Activated CD4-positive, alpha-beta memory T cell treated with anti-CD3 and anti-CD28 coated beads, Interleukin-2, amount 10 ng/mL, durations not matched to agents 7 days and 5 days (primary cell): Measurements from ENCODE around the gene CNTRL. TPM values are rescaled to one million over a fixed set of nuclear protein-coding genes. Genes with fewer than 3 reads are reported as not detected.

Experiments used
- CTCF ChIA-PET: fragments of 350-600 bp; sonication (Branson Sonifier 250); formaldehyde crosslinking; loops from one replicate; lab custom pipeline; 2021; ENCODE audit warnings: antibody characterized with exemption, inconsistent platforms; lab: Charles Lee
- POLR2A ChIA-PET: fragments of 350-600 bp; sonication (Branson Sonifier 250); formaldehyde crosslinking; loops from one replicate; lab custom pipeline; 2021; ENCODE audit warnings: antibody characterized with exemption; lab: Charles Lee
- DNase-seq: peaks from one replicate; pipeline ENCODE4 v3.0.0-alpha.2; 2020
- H3K27ac Mint-ChIP-seq: one replicate; pipeline ENCODE4 v1.8.0; 2021; ENCODE audit warnings: mild to moderate bottlenecking, mixed read lengths
- H3K27me3 Mint-ChIP-seq: one replicate; pipeline ENCODE4 v1.8.0; 2021; ENCODE audit warnings: mixed read lengths
- H3K36me3 Mint-ChIP-seq: one replicate; pipeline ENCODE4 v1.8.0; 2021; ENCODE audit warnings: low read depth, mixed read lengths
- H3K4me1 Mint-ChIP-seq: one replicate; pipeline ENCODE4 v1.8.0; 2021; ENCODE audit warnings: mixed read lengths
- H3K4me3 Mint-ChIP-seq: one replicate; pipeline ENCODE4 v1.8.0; 2021; ENCODE audit warnings: mild to moderate bottlenecking, mixed read lengths
- H3K9me3 Mint-ChIP-seq: one replicate; pipeline ENCODE4 v1.8.0; 2021; ENCODE audit warnings: mixed read lengths
- total RNA-seq, 2 experiments: library from RNA; stranded (reverse); gene quantifications; one replicate each; pipeline ENCODE4 v1.2.3, GENCODE V29; 2021

Gene CNTRL
- total RNA-seq, 2 experiments from 2014 or later = 84.1 to 86.9 TPM

DNA sequence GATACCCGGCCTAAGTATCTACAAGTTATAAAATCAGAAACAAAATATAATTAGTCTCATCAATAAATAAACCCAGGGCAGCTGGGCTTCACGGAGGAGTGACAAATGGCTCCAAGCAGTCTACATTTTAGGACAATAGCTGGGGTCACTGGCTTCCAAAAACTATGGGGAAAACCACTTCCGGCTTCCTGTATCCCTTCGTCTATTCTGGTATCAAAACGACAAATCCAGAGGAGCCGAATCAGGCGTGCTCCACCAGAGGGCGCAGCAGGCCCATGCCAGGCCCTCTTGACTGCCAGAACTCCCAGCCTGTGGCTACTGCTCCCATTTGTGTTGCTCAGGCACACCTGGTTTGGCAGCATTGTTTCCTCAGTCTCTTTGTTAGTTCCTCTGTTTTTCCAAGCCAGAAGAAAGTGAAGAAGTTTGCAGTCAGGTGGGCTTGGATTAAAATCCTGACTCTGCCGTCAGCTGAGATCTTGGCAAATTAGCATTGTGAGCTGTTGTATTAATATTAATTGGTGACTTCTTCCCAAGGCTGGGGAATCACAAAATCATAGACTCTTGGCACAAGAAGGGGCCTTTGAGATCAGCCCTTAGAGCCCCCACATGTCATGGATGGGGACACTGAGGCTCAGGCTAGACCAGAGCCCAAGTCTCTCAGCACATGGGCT, 138.5 kb downstream of the CNTRL start:
- ChIA-PET POLR2A (interaction anchor here (1.2 to 2.3 kb wide), 3 partner anchors 12 to 156 kb away, joined by 3 to 6 read pairs (median 3); partner anchors contain the start of gene RAB14), CTCF (interaction anchor here (0.6 to 4.5 kb wide), 26 partner anchors 9 to 570 kb away, joined by 3 to 36 read pairs (median 6); partner anchors contain the start of genes GSN and RAB14)
- H3K4me3 Mint-ChIP-seq = no peak overlapping the region
- peak; percentile 72 for DNase-seq
- H3K9me3 Mint-ChIP-seq = no peaks in the 10 kb centered on the region
- H3K27ac Mint-ChIP-seq = peak overlapping the region; percentile 19
- H3K4me1 Mint-ChIP-seq = peaks cover 26% of the 10 kb centered on the region
- H3K36me3 Mint-ChIP-seq = peaks cover 6% of the 10 kb centered on the region
- H3K27me3 Mint-ChIP-seq = no peaks in the 10 kb centered on the region

DNA sequence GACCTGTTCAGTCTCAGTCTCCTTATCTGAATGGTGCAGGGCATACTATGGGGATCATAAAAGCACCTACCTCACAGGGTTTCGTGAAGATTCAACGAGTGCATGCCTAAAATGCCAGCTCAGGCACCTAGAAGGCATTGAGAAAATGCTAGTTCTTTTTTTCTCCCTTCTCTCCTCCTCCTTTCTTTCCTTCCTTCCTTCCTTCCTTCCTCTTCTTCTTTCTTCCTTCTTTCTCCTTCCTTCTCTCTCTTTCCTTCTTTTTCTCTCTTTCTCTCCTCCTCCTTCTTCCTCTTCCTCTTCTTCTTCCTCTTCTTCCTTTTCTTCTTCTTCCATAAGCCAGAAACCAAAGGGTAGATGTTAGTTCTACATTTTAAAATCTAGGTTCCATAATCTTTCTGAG, 139.2 kb downstream of the CNTRL start:
- H3K27ac Mint-ChIP-seq = no peak overlapping the region

DNA sequence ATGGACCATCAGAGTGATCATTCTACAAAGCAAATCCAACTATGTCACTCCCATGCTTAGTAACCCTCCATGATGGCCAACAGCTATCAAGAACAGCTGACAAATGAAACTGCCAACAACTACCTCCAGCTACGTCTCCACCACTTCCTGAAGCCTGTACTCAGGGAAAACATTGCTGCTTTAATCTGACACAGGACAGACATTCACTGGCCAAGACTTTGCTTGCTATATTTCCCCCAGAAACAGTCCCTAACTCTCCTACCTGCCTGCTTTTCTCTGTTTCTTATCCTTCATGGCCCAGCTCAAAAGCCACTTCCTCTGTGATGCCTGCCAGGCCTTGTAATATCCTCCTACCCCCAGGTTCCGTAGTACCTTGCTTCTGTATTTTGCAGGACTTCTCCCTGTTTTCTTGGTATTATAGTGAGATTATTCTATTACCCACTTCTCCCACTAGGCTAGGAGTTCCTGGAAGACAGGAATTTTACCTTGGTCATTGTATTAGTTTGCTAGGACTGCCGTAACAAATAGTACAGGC, 141.6 kb downstream of the CNTRL start:
- ChIA-PET CTCF (interaction anchor here (0.9 to 1.4 kb wide), 3 partner anchors 15 to 100 kb away, joined by 3 to 4 read pairs (median 3); partner anchors contain the start of gene RAB14), POLR2A (interaction anchor here (1.2 kb wide), 1 partner anchor 14 kb away, joined by 3 read pairs; the partner anchor contains the start of gene RAB14)
- Mint-ChIP-seq H3K27me3 (no peaks in the 10 kb centered on the region), H3K27ac (no peak overlapping the region), H3K9me3 (no peaks in the 10 kb centered on the region), H3K36me3 (peaks cover 6% of the 10 kb centered on the region), H3K4me1 (peaks cover 24% of the 10 kb centered on the region), H3K4me3 (no peak overlapping the region)
- no peak for DNase-seq

More for the DNA sequence above, 139.2 kb downstream of the CNTRL start:
- Mint-ChIP-seq H3K9me3 (no peaks in the 10 kb centered on the region), H3K27me3 (no peaks in the 10 kb centered on the region), H3K36me3 (peaks cover 2% of the 10 kb centered on the region), H3K4me1 (peaks cover 23% of the 10 kb centered on the region), H3K4me3 (no peak overlapping the region)
- POLR2A ChIA-PET = interaction anchor here (1.2 kb wide), 1 partner anchor 140 kb away, joined by 3 read pairs; no protein-coding TSS in a partner anchor
- CTCF ChIA-PET = interaction anchor here (0.8 to 4.5 kb wide), 19 partner anchors 9 to 570 kb away, joined by 3 to 36 read pairs (median 8); partner anchors contain the start of genes GSN and RAB14
- DNase-seq = no peak

DNA sequence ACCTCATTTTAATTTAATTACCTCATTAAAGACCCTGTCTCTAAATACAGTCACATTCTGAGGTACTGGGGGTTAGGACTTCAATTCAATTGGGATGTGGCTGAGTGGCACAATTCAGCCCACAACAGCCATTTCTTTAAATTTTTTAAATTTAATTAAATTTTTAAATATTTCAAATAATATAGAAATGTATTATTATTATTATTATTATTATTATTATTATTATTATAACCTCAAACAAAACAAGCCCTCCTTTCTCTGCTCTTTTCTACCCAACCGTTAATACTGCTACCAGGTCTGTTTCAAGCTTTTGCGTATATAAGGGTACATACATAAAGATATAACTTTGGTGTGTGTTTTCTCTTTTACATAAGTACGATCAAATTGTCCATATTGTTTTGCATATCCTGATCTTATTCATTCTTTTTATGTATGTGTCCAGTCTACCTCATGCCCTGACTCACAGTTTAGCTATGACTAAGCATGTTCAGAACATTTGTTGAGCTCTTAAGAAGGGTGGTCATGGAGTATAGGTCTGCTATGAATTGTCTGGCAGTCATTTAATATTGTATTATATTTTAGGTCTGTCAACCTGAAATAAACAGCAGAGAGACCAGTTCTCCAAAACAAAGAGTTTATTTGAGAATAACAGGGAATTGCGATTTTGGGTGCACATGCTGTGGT, 143.0 kb downstream of the CNTRL start:
- Mint-ChIP-seq H3K36me3 (peaks cover 6% of the 10 kb centered on the region), H3K4me3 (no peak overlapping the region), H3K27me3 (no peaks in the 10 kb centered on the region), H3K27ac (no peak overlapping the region), H3K9me3 (no peaks in the 10 kb centered on the region), H3K4me1 (peaks cover 24% of the 10 kb centered on the region)
- ChIA-PET CTCF (interaction anchor here (0.6 to 1.1 kb wide), 2 partner anchors 9 to 123 kb away, joined by 3 read pairs; no protein-coding TSS in a partner anchor), POLR2A (no interaction called here)
- no peak for DNase-seq

DNA sequence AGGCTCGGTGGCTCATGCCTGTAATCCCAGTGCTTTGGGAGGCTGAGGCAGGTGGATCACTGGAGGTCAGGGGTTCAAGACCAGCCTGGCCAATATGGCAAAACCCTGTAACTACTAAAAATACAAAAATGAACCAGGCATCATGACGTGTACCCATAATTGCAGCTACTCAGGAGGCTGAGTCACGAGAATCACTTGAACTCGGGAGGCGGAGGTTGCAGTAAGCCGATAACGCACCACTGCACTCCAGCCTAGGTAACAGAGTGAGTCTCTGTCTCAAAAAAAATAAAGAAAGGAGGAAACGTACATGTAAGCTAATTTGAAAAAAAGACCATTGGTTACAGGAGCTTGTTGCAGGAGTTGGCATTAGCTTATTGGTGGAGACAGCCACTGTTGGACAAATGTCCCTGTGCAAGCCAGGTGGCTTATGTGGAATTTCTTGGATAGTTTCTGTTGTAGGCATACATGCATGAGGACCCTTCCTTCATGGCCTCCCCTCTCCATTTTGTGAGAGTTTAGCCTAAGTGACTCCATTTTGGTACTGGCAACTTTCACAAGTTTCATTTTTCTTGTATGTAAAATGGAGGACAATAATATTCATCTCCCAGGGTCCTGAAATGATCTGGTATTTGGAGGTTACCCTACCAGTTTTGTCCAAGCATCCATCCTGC, 143.7 kb downstream of the CNTRL start:
- DNase-seq = no peak
- POLR2A ChIA-PET = no interaction called here
- H3K36me3 Mint-ChIP-seq = peaks cover 6% of the 10 kb centered on the region
- CTCF ChIA-PET = interaction anchor here (0.6 to 1.1 kb wide), 2 partner anchors 9 to 122 kb away, joined by 3 read pairs; no protein-coding TSS in a partner anchor
- no peaks in the 10 kb centered on the region for H3K27me3 Mint-ChIP-seq
- no peak overlapping the region for H3K27ac Mint-ChIP-seq
- H3K4me3 Mint-ChIP-seq = no peak overlapping the region
- H3K9me3 Mint-ChIP-seq = no peaks in the 10 kb centered on the region
- peaks cover 18% of the 10 kb centered on the region for H3K4me1 Mint-ChIP-seq

DNA sequence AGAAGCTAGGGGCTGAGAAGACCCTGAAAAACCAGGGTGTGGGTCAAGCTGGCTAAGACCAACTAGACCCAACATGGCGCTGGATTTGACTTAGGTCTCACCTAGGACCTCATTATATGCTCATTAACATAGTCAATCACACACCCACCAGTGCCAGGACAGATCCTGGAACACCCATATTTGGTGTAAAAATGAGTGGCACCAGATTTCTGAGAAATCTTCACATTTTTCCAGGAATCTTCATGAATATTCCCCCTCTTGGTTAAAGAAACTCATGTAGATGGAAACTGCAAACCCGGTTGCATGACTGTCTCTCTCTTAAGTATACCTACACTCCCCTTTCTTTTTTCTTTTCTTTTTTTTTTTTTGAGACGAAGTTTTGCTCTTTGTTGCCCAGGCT, 144.8 kb downstream of the CNTRL start:
- Mint-ChIP-seq H3K4me3 (no peak overlapping the region), H3K9me3 (no peaks in the 10 kb centered on the region), H3K36me3 (peaks cover 6% of the 10 kb centered on the region), H3K4me1 (peaks cover 15% of the 10 kb centered on the region), H3K27ac (no peak overlapping the region), H3K27me3 (no peaks in the 10 kb centered on the region)
- CTCF ChIA-PET = interaction anchor here (0.6 kb wide), 2 partner anchors 159 to 183 kb away, joined by 3 to 5 read pairs; no protein-coding TSS in a partner anchor
- POLR2A ChIA-PET = no interaction called here
- DNase-seq = no peak

- Mint-ChIP-seq H3K36me3 (peaks cover 6% of the 10 kb centered on the region), H3K27me3 (no peaks in the 10 kb centered on the region), H3K27ac (no peak overlapping the region), H3K4me1 (peaks cover 13% of the 10 kb centered on the region), H3K4me3 (no peak overlapping the region), H3K9me3 (no peaks in the 10 kb centered on the region)
- ChIA-PET CTCF (interaction anchor here (5.2 kb wide), 1 partner anchor 9 kb away, joined by 30 read pairs; no protein-coding TSS in a partner anchor), POLR2A (no interaction called here)
- DNase-seq = no peak
Measured at GRCh38 chr9:121220996-121221663, 146.4 kb downstream of the CNTRL start.

GRCh38 chr9:121221664-121222055, 146.9 kb downstream of the CNTRL start:
- Mint-ChIP-seq H3K27me3 (no peaks in the 10 kb centered on the region), H3K27ac (no peak overlapping the region), H3K36me3 (peaks cover 6% of the 10 kb centered on the region), H3K9me3 (no peaks in the 10 kb centered on the region), H3K4me1 (peaks cover 8% of the 10 kb centered on the region), H3K4me3 (no peak overlapping the region)
- ChIA-PET CTCF (interaction anchor here (5.2 kb wide), 1 partner anchor 10 kb away, joined by 30 read pairs; no protein-coding TSS in a partner anchor), POLR2A (no interaction called here)
- no peak for DNase-seq

DNA sequence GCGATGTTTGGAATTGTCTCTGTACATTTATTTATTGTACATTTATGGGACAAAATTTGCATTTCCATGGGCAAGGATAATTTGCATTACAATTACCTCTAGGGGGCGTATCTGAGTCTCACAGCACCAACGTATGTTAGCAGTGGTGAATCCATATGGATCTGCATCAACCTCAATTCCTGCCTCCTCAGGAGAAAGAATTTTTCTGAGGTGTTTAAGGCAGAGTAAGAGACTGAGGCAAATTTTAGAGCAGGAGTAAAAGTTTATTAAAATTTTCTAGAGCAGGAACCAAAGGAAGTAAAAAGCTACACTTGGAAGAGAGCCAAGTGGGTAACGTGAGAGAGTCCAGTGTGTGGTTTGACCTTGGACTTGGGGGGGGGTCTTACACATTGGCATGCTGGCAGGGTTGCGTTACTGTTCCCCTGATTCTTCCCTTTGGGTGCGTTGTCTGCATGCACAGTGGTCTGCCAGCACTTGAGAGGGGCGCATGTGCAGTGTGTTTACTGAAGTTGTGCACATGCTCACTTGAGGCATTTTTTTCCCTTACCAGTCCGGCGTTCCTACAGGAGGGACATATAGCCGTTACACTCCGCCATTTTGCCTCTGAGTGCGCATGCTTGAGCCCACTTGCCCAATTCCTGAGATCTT, 147.9 kb downstream of the CNTRL start:
- ChIA-PET CTCF (interaction anchor here (0.9 to 5.2 kb wide), 3 partner anchors 11 to 180 kb away, joined by 3 to 30 read pairs (median 4); no protein-coding TSS in a partner anchor), POLR2A (interaction anchor here (0.6 kb wide), 1 partner anchor 86 kb away, joined by 3 read pairs; no protein-coding TSS in a partner anchor)
- Mint-ChIP-seq H3K4me1 (peaks cover 8% of the 10 kb centered on the region), H3K27me3 (no peaks in the 10 kb centered on the region), H3K36me3 (peaks cover 6% of the 10 kb centered on the region), H3K9me3 (no peaks in the 10 kb centered on the region), H3K4me3 (no peak overlapping the region), H3K27ac (no peak overlapping the region)
- DNase-seq = no peak

- Mint-ChIP-seq H3K4me1 (peaks cover 4% of the 10 kb centered on the region), H3K36me3 (peaks cover 2% of the 10 kb centered on the region), H3K27ac (no peak overlapping the region), H3K4me3 (no peak overlapping the region), H3K27me3 (no peaks in the 10 kb centered on the region), H3K9me3 (no peaks in the 10 kb centered on the region)
- no peak for DNase-seq
- ChIA-PET POLR2A (no interaction called here), CTCF (interaction anchor here (0.9 to 5.2 kb wide), 3 partner anchors 14 to 160 kb away, joined by 3 to 30 read pairs (median 3); no protein-coding TSS in a partner anchor)
Measured at GRCh38 chr9:121225240-121225639, 150.5 kb downstream of the CNTRL start.

DNA sequence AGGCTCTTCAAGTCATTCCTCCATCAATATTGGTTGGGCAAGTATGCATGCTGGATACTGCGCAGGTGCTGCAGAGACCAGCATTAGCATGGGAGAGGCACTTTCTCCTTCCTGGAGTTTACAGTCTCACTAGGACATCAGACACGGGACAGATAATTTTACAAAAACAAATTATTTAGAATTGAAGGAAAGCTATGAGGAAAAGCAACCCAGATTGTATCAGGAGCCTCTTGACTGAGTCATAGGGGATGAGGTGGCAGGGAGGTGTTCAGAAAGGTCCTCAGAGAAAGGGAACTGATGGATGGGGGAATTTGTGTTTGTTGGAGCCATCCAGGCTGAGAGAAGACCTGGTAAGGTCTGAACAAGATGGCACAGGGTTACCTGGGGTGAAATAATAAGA, 151.4 kb downstream of the CNTRL start:
- Mint-ChIP-seq H3K36me3 (no peaks in the 10 kb centered on the region), H3K27me3 (no peaks in the 10 kb centered on the region), H3K4me1 (peaks cover 2% of the 10 kb centered on the region), H3K27ac (no peak overlapping the region), H3K4me3 (no peak overlapping the region), H3K9me3 (no peaks in the 10 kb centered on the region)
- CTCF ChIA-PET = interaction anchor here (0.6 to 1.6 kb wide), 3 partner anchors 13 to 95 kb away, joined by 3 to 7 read pairs (median 4); no protein-coding TSS in a partner anchor
- POLR2A ChIA-PET = no interaction called here
- DNase-seq = no peak
